ENCODE results near the gene RHOT1.
"Not testable (repeated sequence)": the region's sequence is repeated elsewhere in the genome, so short reads cannot be mapped to it uniquely, and the experiment has no call there.

RHOT1 gene

GRCh38 chr17:32124985-32125847, 17.1 kb upstream of the RHOT1 start:
- TF ChIP-seq FOXK2 (IDR thresholded peaks at IDR 0.05) = no peak
- no peak for TF ChIP-seq PKNOX1 (IDR thresholded peaks at IDR 0.05)
- no peak for TF ChIP-seq NFRKB (IDR thresholded peaks at IDR 0.05)
- TF ChIP-seq ARNT (IDR thresholded peaks at IDR 0.05) = no peak
- TF ChIP-seq SP1 (IDR thresholded peaks at IDR 0.05) = no peak
- TF ChIP-seq SUZ12 (IDR thresholded peaks at IDR 0.05) = no peak
- TF ChIP-seq CTBP1 (IDR thresholded peaks at IDR 0.05; ENCODE audit: borderline replicate concordance) = no peak
- no peak for TF ChIP-seq L3MBTL2 (conservative IDR thresholded peaks at IDR 0.05)
- TF ChIP-seq LEF1 (IDR thresholded peaks at IDR 0.05; ENCODE audit: borderline replicate concordance) = no peak
- no peak for TF ChIP-seq FOXA1 (IDR thresholded peaks at IDR 0.05)
- TF ChIP-seq ELF4 (IDR thresholded peaks at IDR 0.05) = no peak
- TF ChIP-seq ZNF384 (IDR thresholded peaks at IDR 0.05) = no peak
- no peak for TF ChIP-seq BHLHE40 (IDR thresholded peaks at IDR 0.05; ENCODE audit: borderline replicate concordance)
- no peak for TF ChIP-seq FOXM1 (IDR thresholded peaks at IDR 0.05; ENCODE audit: borderline replicate concordance)
- TF ChIP-seq HDGF (IDR thresholded peaks at IDR 0.05; ENCODE audit: borderline replicate concordance) = no peak
- TF ChIP-seq TARDBP (IDR thresholded peaks at IDR 0.05) = no peak
- DNase-seq (ENCODE audit: extremely low spot score) = no peak
- ChIA-PET CTCF (interaction anchor here (0.6 to 1.3 kb wide), 3 partner anchors 14 to 17 kb away, joined by 3 to 7 read pairs (median 3); partner anchors contain the start of gene RHOT1), POLR2A (interaction anchor here (0.6 to 2.0 kb wide), 5 partner anchors 11 to 226 kb away, joined by 3 to 9 read pairs (median 4); partner anchors contain the start of gene RHOT1)

GRCh38 chr17:32125848-32126153, 16.5 kb upstream of the RHOT1 start:
- no peak for DNase-seq (ENCODE audit: extremely low spot score)
- POLR2A ChIA-PET = interaction anchor here (1.2 to 2.0 kb wide), 4 partner anchors 11 to 22 kb away, joined by 3 to 9 read pairs (median 4); partner anchors contain the start of gene RHOT1
- CTCF ChIA-PET = interaction anchor here (1.1 to 1.3 kb wide), 2 partner anchors 13 to 15 kb away, joined by 3 to 7 read pairs; no protein-coding TSS in a partner anchor
- TF ChIP-seq LEF1 (IDR thresholded peaks at IDR 0.05; ENCODE audit: borderline replicate concordance) (no peak), BHLHE40 (IDR thresholded peaks at IDR 0.05; ENCODE audit: borderline replicate concordance) (no peak), SP1 (IDR thresholded peaks at IDR 0.05) (no peak), ARNT (IDR thresholded peaks at IDR 0.05) (no peak), SUZ12 (IDR thresholded peaks at IDR 0.05) (no peak), NFRKB (IDR thresholded peaks at IDR 0.05) (no peak), TARDBP (IDR thresholded peaks at IDR 0.05) (no peak)

- no peak for TF ChIP-seq LEF1 (IDR thresholded peaks at IDR 0.05; ENCODE audit: borderline replicate concordance)
- POLR2A ChIA-PET = interaction anchor here (1.8 to 2.0 kb wide), 2 partner anchors 15 to 23 kb away, joined by 5 to 9 read pairs; partner anchors contain the start of gene RHOT1
- CTCF ChIA-PET = no interaction called here
- DNase-seq (ENCODE audit: extremely low spot score) = no peak
These were observed 16.0 kb upstream of the RHOT1 start for GRCh38 chr17:32126325-32126724.

- TF ChIP-seq FOXA1 (IDR thresholded peaks at IDR 0.05) (no peak), FOXM1 (IDR thresholded peaks at IDR 0.05; ENCODE audit: borderline replicate concordance) (no peak), ELF4 (IDR thresholded peaks at IDR 0.05) (no peak), ARNT (IDR thresholded peaks at IDR 0.05) (no peak), FOXK2 (IDR thresholded peaks at IDR 0.05) (no peak), L3MBTL2 (conservative IDR thresholded peaks at IDR 0.05) (no peak), LEF1 (IDR thresholded peaks at IDR 0.05; ENCODE audit: borderline replicate concordance) (no peak), HDGF (IDR thresholded peaks at IDR 0.05; ENCODE audit: borderline replicate concordance) (no peak), NFRKB (IDR thresholded peaks at IDR 0.05) (no peak), SP1 (IDR thresholded peaks at IDR 0.05) (no peak), CTBP1 (IDR thresholded peaks at IDR 0.05; ENCODE audit: borderline replicate concordance) (no peak), TARDBP (IDR thresholded peaks at IDR 0.05) (no peak), ZNF384 (IDR thresholded peaks at IDR 0.05) (no peak), PKNOX1 (IDR thresholded peaks at IDR 0.05) (no peak), BHLHE40 (IDR thresholded peaks at IDR 0.05; ENCODE audit: borderline replicate concordance) (no peak), SUZ12 (IDR thresholded peaks at IDR 0.05) (no peak)
These were observed 15.6 kb upstream of the RHOT1 start for GRCh38 chr17:32126746-32127145.

GRCh38 chr17:32127158-32127897, 15.0 kb upstream of the RHOT1 start:
- ChIA-PET CTCF (interaction anchor here (1.0 kb wide), 1 partner anchor 14 kb away, joined by 3 read pairs; no protein-coding TSS in a partner anchor), POLR2A (interaction anchor here (1.5 to 2.0 kb wide), 3 partner anchors 12 to 24 kb away, joined by 4 to 5 read pairs (median 4); no protein-coding TSS in a partner anchor)
- TF ChIP-seq TARDBP (IDR thresholded peaks at IDR 0.05) (no peak), BHLHE40 (IDR thresholded peaks at IDR 0.05; ENCODE audit: borderline replicate concordance) (no peak), L3MBTL2 (conservative IDR thresholded peaks at IDR 0.05) (peak; percentile 46; the same call in 1 of the 2 replicates), FOXA1 (IDR thresholded peaks at IDR 0.05) (no peak)
- DNase-seq (ENCODE audit: extremely low spot score) = peak; percentile 43

More at GRCh38 chr17:32126746-32127145, 15.6 kb upstream of the RHOT1 start:
- POLR2A ChIA-PET = interaction anchor here (2.0 kb wide), 1 partner anchor 23 kb away, joined by 5 read pairs; no protein-coding TSS in a partner anchor
- CTCF ChIA-PET = no interaction called here
- DNase-seq (ENCODE audit: extremely low spot score) = no peak

- CTCF ChIA-PET = interaction anchor here (0.6 to 1.6 kb wide), 4 partner anchors 10 to 25 kb away, joined by 3 to 7 read pairs (median 4); no protein-coding TSS in a partner anchor
- POLR2A ChIA-PET = interaction anchor here (1.1 to 1.7 kb wide), 3 partner anchors 11 to 14 kb away, joined by 4 to 5 read pairs (median 4); partner anchors contain the start of gene RHOT1
- not testable (repeated sequence) for DNase-seq (ENCODE audit: extremely low spot score)
These were observed 13.8 kb upstream of the RHOT1 start for GRCh38 chr17:32128470-32128869.

GRCh38 chr17:32135497-32136117, 6.7 kb upstream of the RHOT1 start:
- not testable (repeated sequence) for DNase-seq (ENCODE audit: extremely low spot score)
- CTCF ChIA-PET = interaction anchor here (1.0 kb wide), 1 partner anchor 129 kb away, joined by 3 read pairs; no protein-coding TSS in a partner anchor
- POLR2A ChIA-PET = interaction anchor here (1.4 kb wide), 1 partner anchor 129 kb away, joined by 3 read pairs; the partner anchor contains the start of gene LRRC37B
